ENCODE measurements around the gene IFNAR1. TPM values are rescaled to one million over a fixed set of nuclear protein-coding genes. Genes with fewer than 3 reads are reported as not detected.
A peak's percentile ranks its signal among the peaks of the same experiment; 100 is the strongest.

The IFNAR1 gene
- 13.2 and 14.2 TPM in 2 replicates for polyA plus RNA-seq (2011; rRNA removed)
- polyA plus RNA-seq (2012; cell fraction: cytosol; rRNA removed): 5.7 and 6.3 TPM in 2 replicates
- 1.7 and 3.2 TPM in 2 replicates for polyA plus RNA-seq (2012; cell fraction: nucleus; rRNA removed)
- 13.7 to 16.5 TPM (median 14.1 TPM) in 3 replicates for polyA plus RNA-seq (2017; fragmentation: RNase III; extraction: RNeasy Plus Mini Kit Qiagen cat#74134 plus additional on column Dnase treatment)
- polyA minus RNA-seq (2011; rRNA and poly(A)+ RNA removed): 11.2 and 11.6 TPM in 2 replicates

- no peaks in the 10 kb centered on the region for H3K9me3 ChIP-seq
- H3K4me2 ChIP-seq: peak within 1 kb of the TSS; percentile 87
- H3K4me3 ChIP-seq: peak within 1 kb of the TSS; percentile 74
- FAIRE-seq (no peak), DNase-seq (ENCODE audit: low read depth in 1 of 2, low spot score in 1 of 2) (peak; percentile 73 to 98), ATAC-seq (peak; percentile 96 to 97)
- 0% methylated on average over 44 of the region's 86 CpGs for WGBS (ENCODE audit: missing lambda C conversion rate)
- TF ChIP-seq PHF8 (IDR thresholded peaks at IDR 0.05; ENCODE audit: borderline replicate concordance, low read depth) (peak; percentile 49; the same call in 1 of the 2 replicates), ZSCAN20 (CRISPR knock-in tag; IDR thresholded peaks at IDR 0.05) (no peak), POLR2A (IDR thresholded peaks at IDR 0.05; ENCODE audit: low read length) (peak; percentile 75), MAX (IDR thresholded peaks at IDR 0.05) (peak; percentile 60), REST (IDR thresholded peaks at IDR 0.05) (no peak), ESRRA (IDR thresholded peaks at IDR 0.05; ENCODE audit: borderline replicate concordance, low read length) (peak; percentile 17; the same call in 1 of the 2 replicates), CEBPB (IDR thresholded peaks at IDR 0.05) (peak in 1 of 2 experiments; percentile 55; a peak in 2 of 4 replicates), JUN (IDR thresholded peaks at IDR 0.05) (peak; percentile 31 to 67; a peak in 2 of 5 replicates), HDAC2 (IDR thresholded peaks at IDR 0.05) (no peak), BCL3 (IDR thresholded peaks at IDR 0.05) (peak; percentile 74; the same call in 1 of the 3 replicates)
- H3K27ac ChIP-seq: peak within 1 kb of the TSS; percentile 88 to 97
- ChIA-PET POLR2A (interaction anchor here (0.8 to 1.9 kb wide), 11 partner anchors 15 to 156 kb away, joined by 3 to 12 read pairs (median 4); partner anchors contain the start of genes IL10RB and TMEM50B), CTCF (interaction anchor here (0.6 to 2.0 kb wide), 4 partner anchors 28 to 125 kb away, joined by 3 to 5 read pairs (median 4); no protein-coding TSS in a partner anchor)
- no peaks in the 10 kb centered on the region for H3K4me1 ChIP-seq
Measured at GRCh38 chr21:33324291-33325221, at the start of gene IFNAR1. Gene IFNAR1, plus strand, starts transcription at chr21:33324970. Its CDS starts 86 bp downstream, at chr21:33325056.

DNA sequence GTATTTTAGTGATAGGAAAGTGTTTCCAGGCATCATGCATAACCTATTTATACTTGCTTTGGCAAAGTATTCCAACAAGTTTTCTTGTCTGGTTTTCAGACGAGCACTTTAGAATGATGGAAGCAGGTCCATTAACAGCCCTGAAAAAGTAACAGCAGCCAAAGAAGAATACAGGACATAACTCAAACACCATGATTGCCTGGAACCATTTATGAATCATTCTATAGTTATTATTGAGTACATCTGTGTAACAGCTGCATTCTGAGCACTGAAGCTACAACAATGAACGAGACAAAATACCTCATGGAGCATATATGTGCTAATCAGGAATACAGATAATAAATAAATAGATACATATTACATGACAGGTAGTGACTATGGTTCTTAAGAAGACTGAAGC is 46.0 kb upstream of the IFNAR1 start:
- no peak for DNase-seq (ENCODE audit: low read depth in 1 of 2, low spot score in 1 of 2)
- H3K4me1 ChIP-seq: no peaks in the 10 kb centered on the region
- H3K27ac ChIP-seq: no peak overlapping the region
- no peak for TF ChIP-seq BCL3 (IDR thresholded peaks at IDR 0.05)
- no peak for TF ChIP-seq KDM1A (IDR thresholded peaks at IDR 0.05; ENCODE audit: low read depth)
- H3K4me3 ChIP-seq: no peak overlapping the region
- ChIA-PET POLR2A (no interaction called here), CTCF (interaction anchor here (0.5 to 1.6 kb wide), 2 partner anchors 11 to 62 kb away, joined by 3 to 6 read pairs; no protein-coding TSS in a partner anchor)
- 94% methylated on average over 2 of the region's 2 CpGs for WGBS (ENCODE audit: missing lambda C conversion rate)
- no peak for ATAC-seq
- H3K4me2 ChIP-seq: no peak overlapping the region
- FAIRE-seq: no peak
- 0 out of 3 replicates have a peak, but pooled peaks cover 4% of the 10 kb centered on the region for H3K9me3 ChIP-seq

DNA sequence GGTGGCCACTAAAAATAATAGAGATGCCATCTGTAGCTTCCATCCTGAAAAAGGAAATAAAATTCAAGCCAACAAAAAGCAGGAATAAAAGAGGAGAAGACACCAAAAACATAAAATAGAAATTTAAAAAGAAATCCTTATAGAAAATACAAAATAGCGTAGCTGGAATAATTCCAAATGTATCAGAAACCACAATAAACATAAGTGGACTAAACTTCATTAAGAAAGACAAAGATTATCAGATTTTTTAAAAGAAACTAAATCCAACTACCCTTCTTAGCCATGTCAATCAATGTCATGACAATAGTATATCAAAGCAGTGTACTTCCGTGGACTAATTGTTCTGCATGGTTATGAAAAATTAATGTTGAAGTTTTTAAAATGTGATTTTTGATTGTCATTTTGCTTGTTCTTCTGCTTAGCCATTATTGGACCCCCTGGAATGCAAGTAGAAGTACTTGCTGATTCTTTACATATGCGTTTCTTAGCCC is 45.4 kb upstream of the IFNAR1 start:
- no peaks in the 10 kb centered on the region for H3K4me1 ChIP-seq
- WGBS (ENCODE audit: missing lambda C conversion rate): 91% methylated on average over 3 of the region's 3 CpGs
- no peak for ATAC-seq
- POLR2A ChIA-PET: no interaction called here
- no peak for TF ChIP-seq GATA3 (IDR thresholded peaks at IDR 0.05; ENCODE audit: borderline replicate concordance)
- no peak for TF ChIP-seq RCOR1 (IDR thresholded peaks at IDR 0.05; ENCODE audit: low read depth, low read length)
- no peak for TF ChIP-seq RFX5 (IDR thresholded peaks at IDR 0.05)
- TF ChIP-seq HEYL (CRISPR knock-in tag; IDR thresholded peaks at IDR 0.05): no peak
- no peak for TF ChIP-seq KDM5A (IDR thresholded peaks at IDR 0.05)
- no peak for TF ChIP-seq RARB (CRISPR knock-in tag; IDR thresholded peaks at IDR 0.05)
- FAIRE-seq: no peak
- H3K4me3 ChIP-seq: no peak overlapping the region
- no peak for DNase-seq (ENCODE audit: low read depth in 1 of 2, low spot score in 1 of 2)
- H3K4me2 ChIP-seq: no peak overlapping the region
- H3K9me3 ChIP-seq: 0 out of 3 replicates have a peak, but pooled peaks cover 4% of the 10 kb centered on the region
- CTCF ChIA-PET: interaction anchor here (0.5 to 1.6 kb wide), 2 partner anchors 12 to 166 kb away, joined by 3 to 6 read pairs; no protein-coding TSS in a partner anchor
- no peak overlapping the region for H3K27ac ChIP-seq
